ENCODE results near the gene CIAPIN1. TPM values are rescaled to one million over a fixed set of nuclear protein-coding genes. Genes with fewer than 3 reads are reported as not detected.
"Not testable (repeated sequence)": the region's sequence is repeated elsewhere in the genome, so short reads cannot be mapped to it uniquely, and the experiment has no call there.

CIAPIN1 gene
- total RNA-seq, 1 experiment from 2014 or later, result 37.7 TPM

DNA sequence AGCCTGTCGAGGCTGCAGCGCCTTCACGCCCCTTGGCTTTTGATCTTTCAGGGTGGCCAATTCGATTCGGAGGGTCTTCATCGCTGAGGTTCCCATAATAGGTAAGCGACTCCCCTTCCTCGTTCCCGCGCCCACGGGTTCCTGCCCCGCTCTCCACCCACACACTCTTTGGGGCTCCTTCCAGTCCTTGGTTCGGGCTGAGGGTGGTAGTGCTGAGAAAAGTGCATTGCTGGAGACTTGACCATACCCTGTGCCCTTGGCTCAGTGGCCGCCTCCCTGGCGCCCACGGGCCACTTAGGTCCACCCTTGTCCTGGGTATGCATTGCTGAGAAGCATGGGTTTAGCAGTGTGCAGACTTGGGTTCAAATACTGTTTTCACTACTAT lies 15.8 kb upstream of the CIAPIN1 start:
- Histone ChIP-seq H3K27ac (ENCODE audit: low read length) (no peak overlapping the region), H3K27me3 (ENCODE audit: low read length) (no peaks in the 10 kb centered on the region), H3K9me3 (ENCODE audit: low read length) (no peaks in the 10 kb centered on the region), H3K4me1 (ENCODE audit: low read length) (peaks cover 10% of the 10 kb centered on the region), H3K79me2 (ENCODE audit: low read length) (peaks cover 33% of the 10 kb centered on the region), H3K4me2 (ENCODE audit: low read depth, low read length, poor library complexity, severe bottlenecking) (peak overlapping the region; percentile 71), H3K9ac (ENCODE audit: low read length) (peak overlapping the region; percentile 78), H3K4me3 (ENCODE audit: low read length) (peak overlapping the region; percentile 76), H2AFZ (ENCODE audit: low read length) (no peak overlapping the region), H3K9me2 (replicated peaks; ENCODE audit: insufficient read depth, low read length) (no peaks in the 10 kb centered on the region), H4K20me1 (ENCODE audit: insufficient read depth, low read depth, low read length) (0 out of 2 replicates have a peak, but pooled peaks cover 4% of the 10 kb centered on the region), H3K36me3 (ENCODE audit: insufficient read depth, low read length) (peaks cover 31% of the 10 kb centered on the region)
- DNase-seq, result no peak

DNA sequence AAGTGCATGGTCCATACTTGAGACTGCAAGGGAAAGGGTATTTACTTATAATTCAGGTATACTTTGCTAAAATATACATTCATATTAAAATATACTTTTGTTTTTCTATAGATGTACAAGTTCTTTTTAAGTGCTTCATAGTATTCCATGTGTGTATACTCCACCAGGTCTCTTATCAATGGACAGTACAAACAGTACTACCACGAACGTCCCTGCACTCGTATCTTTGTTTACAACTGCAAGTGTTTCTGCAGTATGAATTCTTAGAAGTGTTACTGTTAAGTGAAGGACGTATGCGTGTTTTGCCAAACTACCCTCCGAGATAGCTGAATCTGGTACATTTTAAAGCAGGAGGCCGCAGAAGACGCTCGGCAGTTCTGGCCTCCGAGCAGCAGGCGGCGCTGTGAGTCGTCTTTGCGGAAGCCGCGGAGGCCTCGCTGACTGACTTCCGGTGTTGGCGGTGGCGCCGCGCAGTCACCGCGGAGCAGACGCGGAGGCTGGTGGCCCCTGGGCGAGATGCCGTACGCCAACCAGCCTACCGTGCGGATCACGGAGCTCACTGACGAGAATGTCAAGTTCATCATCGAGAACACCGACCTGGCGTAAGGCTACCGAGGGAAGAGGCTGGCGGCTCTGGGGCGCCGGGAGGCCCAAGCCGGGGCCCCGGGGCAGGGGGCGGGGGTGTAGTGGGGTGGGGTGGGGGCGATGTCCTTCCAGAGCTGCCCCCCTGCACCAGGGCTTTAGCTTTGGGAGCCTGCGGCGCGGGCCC lies 15.2 kb upstream of the CIAPIN1 start, which contains the start of gene POLR2C:
POLR2C (plus strand) TSS at position 471 of the 769 bp plus-strand sequence; CDS start at position 517, 46 bp downstream.
- H3K4me2 ChIP-seq (ENCODE audit: low read depth, low read length, poor library complexity, severe bottlenecking), result peak within 1 kb of the TSS; percentile 71
- no peaks in the 10 kb centered on the region for H3K9me2 ChIP-seq (replicated peaks; ENCODE audit: insufficient read depth, low read length)
- 0 out of 2 replicates have a peak, but pooled peaks cover 4% of the 10 kb centered on the region for H4K20me1 ChIP-seq (ENCODE audit: insufficient read depth, low read depth, low read length)
- H3K27ac ChIP-seq (ENCODE audit: low read length), result no peak within 1 kb of the TSS
- peak; percentile 96 for DNase-seq
- no peak within 1 kb of the TSS for H2AFZ ChIP-seq (ENCODE audit: low read length)
- H3K36me3 ChIP-seq (ENCODE audit: insufficient read depth, low read length), result peaks cover 28% of the 10 kb centered on the region
- H3K79me2 ChIP-seq (ENCODE audit: low read length), result peaks cover 33% of the 10 kb centered on the region
- H3K4me1 ChIP-seq (ENCODE audit: low read length), result peaks cover 10% of the 10 kb centered on the region
- no peaks in the 10 kb centered on the region for H3K27me3 ChIP-seq (ENCODE audit: low read length)
- no peaks in the 10 kb centered on the region for H3K9me3 ChIP-seq (ENCODE audit: low read length)
- peak within 1 kb of the TSS; percentile 78 for H3K9ac ChIP-seq (ENCODE audit: low read length)
- H3K4me3 ChIP-seq (ENCODE audit: low read length), result peak within 1 kb of the TSS; percentile 76

DNA sequence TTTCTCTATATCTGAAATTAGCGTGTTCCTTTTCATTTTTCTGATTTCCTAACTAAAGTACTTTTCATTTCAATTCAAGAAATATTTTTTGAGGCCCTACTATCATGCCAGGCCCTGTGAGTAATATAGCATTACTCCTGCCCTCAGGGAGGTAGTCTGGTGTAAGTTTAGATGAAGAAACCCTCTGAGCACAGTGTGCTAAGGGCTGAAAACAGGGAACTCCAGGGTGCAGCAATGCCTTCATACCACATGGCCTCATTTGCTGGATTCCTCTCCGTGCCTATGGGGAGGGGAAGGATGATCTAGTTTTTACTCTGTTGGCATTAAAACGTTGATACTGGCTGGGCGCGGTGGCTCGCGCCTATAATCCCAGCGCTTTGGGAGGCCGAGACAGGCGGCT lies 4.8 kb upstream of the CIAPIN1 start:
- Histone ChIP-seq H3K9ac (ENCODE audit: low read length) (no peak overlapping the region), H2AFZ (ENCODE audit: low read length) (no peak overlapping the region), H3K36me3 (ENCODE audit: insufficient read depth, low read length) (peaks cover 27% of the 10 kb centered on the region; the same call in 1 of the 2 replicates)

DNA sequence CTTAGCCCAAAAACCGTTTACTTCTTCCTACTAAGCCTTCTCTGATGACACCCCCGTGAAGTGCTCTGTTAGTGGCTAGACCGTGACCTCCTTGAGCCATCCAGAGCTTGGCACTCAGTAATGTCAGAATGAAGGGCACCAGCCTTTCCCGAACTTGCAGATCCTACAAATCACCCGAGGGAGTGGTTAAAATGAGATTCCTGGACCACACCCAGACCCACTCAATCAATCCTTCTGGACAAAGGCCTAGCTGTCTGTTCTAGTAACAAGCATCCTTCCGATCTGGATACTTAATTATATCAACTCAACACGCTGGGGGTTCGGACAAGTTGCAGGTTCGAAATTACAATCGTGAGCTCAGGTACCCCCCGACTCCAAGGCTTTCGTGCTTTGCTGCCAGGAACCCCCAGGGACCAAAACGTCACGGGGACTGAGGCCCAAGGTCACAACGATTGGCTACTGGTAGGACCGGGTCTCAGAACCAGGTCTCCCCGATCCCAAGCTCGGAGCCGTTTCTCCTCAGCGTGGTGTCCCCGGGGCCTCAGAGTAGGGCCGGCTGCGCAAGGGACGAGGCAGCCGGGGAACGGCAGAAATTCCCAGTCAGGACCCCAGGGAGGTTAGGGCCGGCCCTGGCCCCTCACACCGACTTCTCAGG lies 527 bp downstream of the CIAPIN1 start:
- Histone ChIP-seq H2AFZ (ENCODE audit: low read length) (no peak overlapping the region), H3K4me3 (ENCODE audit: low read length) (peak overlapping the region; percentile 85), H3K4me2 (ENCODE audit: low read depth, low read length, poor library complexity, severe bottlenecking) (peak overlapping the region; percentile 84), H3K9me3 (ENCODE audit: low read length) (no peaks in the 10 kb centered on the region), H3K27me3 (ENCODE audit: low read length) (no peaks in the 10 kb centered on the region), H3K36me3 (ENCODE audit: insufficient read depth, low read length) (peaks cover 10% of the 10 kb centered on the region), H3K79me2 (ENCODE audit: low read length) (peaks cover 78% of the 10 kb centered on the region), H3K27ac (ENCODE audit: low read length) (peak overlapping the region; percentile 29; the same call in 1 of the 2 replicates), H3K9ac (ENCODE audit: low read length) (peak overlapping the region; percentile 89), H3K9me2 (replicated peaks; ENCODE audit: insufficient read depth, low read length) (no peaks in the 10 kb centered on the region), H4K20me1 (ENCODE audit: insufficient read depth, low read depth, low read length) (no peaks in the 10 kb centered on the region), H3K4me1 (ENCODE audit: low read length) (peaks cover 24% of the 10 kb centered on the region)
- DNase-seq, result peak; percentile 91

More for the DNA sequence above, 4.8 kb upstream of the CIAPIN1 start:
- peaks cover 30% of the 10 kb centered on the region for H3K79me2 ChIP-seq (ENCODE audit: low read length)
- H3K9me3 ChIP-seq (ENCODE audit: low read length), result no peaks in the 10 kb centered on the region
- no peak for DNase-seq
- H3K9me2 ChIP-seq (replicated peaks; ENCODE audit: insufficient read depth, low read length), result no peaks in the 10 kb centered on the region
- peaks cover 14% of the 10 kb centered on the region for H3K4me1 ChIP-seq (ENCODE audit: low read length)
- no peak overlapping the region for H3K27ac ChIP-seq (ENCODE audit: low read length)
- no peaks in the 10 kb centered on the region for H3K27me3 ChIP-seq (ENCODE audit: low read length)
- H3K4me2 ChIP-seq (ENCODE audit: low read depth, low read length, poor library complexity, severe bottlenecking), result no peak overlapping the region
- no peaks in the 10 kb centered on the region for H4K20me1 ChIP-seq (ENCODE audit: insufficient read depth, low read depth, low read length)
- H3K4me3 ChIP-seq (ENCODE audit: low read length), result no peak overlapping the region

DNA sequence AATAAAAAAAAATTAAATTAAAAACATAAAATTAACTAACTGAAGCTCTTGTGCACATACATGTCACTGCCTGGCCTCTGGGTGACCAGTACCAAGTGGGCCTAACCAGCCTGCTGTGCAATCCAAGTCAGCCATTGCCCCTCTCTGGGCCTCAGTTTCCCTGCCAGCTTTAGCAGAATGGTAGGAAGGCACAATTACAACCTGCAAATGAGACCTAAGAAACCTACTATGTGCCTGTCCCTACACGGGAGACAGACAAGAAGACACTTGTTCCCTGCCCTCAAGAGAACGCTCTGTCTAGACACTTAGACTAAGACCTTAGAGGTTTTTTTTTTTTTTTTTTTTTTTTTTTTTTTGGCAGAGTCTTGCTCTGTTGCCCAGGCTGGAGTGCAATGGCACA lies 1.7 kb downstream of the CIAPIN1 start:
- no peak for DNase-seq
- Histone ChIP-seq H3K4me3 (ENCODE audit: low read length) (no peak overlapping the region), H3K27ac (ENCODE audit: low read length) (no peak overlapping the region), H4K20me1 (ENCODE audit: insufficient read depth, low read depth, low read length) (no peaks in the 10 kb centered on the region), H3K9me2 (replicated peaks; ENCODE audit: insufficient read depth, low read length) (no peaks in the 10 kb centered on the region), H2AFZ (ENCODE audit: low read length) (no peak overlapping the region), H3K9ac (ENCODE audit: low read length) (no peak overlapping the region), H3K36me3 (ENCODE audit: insufficient read depth, low read length) (peaks cover 20% of the 10 kb centered on the region), H3K27me3 (ENCODE audit: low read length) (no peaks in the 10 kb centered on the region), H3K9me3 (ENCODE audit: low read length) (no peaks in the 10 kb centered on the region), H3K79me2 (ENCODE audit: low read length) (peaks cover 87% of the 10 kb centered on the region), H3K4me1 (ENCODE audit: low read length) (peaks cover 24% of the 10 kb centered on the region), H3K4me2 (ENCODE audit: low read depth, low read length, poor library complexity, severe bottlenecking) (no peak overlapping the region)

DNA sequence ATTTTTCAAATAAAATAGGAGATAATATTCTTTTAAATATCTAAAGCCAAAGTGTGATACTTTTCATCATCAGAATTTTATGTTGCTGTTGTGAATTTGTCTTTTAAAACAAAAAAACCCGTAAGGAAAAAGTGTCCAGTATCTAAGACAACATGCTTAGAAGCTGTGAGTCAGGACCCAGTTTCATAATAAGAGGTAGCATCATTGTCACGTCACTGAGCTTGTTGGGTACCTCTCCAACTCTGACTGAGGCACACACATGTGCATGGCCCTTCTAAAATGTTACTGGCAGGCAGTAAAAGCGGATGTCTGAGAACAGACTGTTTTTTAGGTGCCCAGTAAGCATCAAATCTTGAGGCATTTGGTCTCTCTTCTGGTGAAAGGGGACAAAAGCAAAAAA lies 2.5 kb downstream of the CIAPIN1 start:
- H3K9me3 ChIP-seq (ENCODE audit: low read length), result no peaks in the 10 kb centered on the region
- H3K27me3 ChIP-seq (ENCODE audit: low read length), result no peaks in the 10 kb centered on the region
- H3K79me2 ChIP-seq (ENCODE audit: low read length), result peaks cover 84% of the 10 kb centered on the region
- no peak overlapping the region for H3K9ac ChIP-seq (ENCODE audit: low read length)
- no peak overlapping the region for H3K4me3 ChIP-seq (ENCODE audit: low read length)
- no peaks in the 10 kb centered on the region for H4K20me1 ChIP-seq (ENCODE audit: insufficient read depth, low read depth, low read length)
- H3K9me2 ChIP-seq (replicated peaks; ENCODE audit: insufficient read depth, low read length), result no peaks in the 10 kb centered on the region
- H3K4me2 ChIP-seq (ENCODE audit: low read depth, low read length, poor library complexity, severe bottlenecking), result no peak overlapping the region
- H3K36me3 ChIP-seq (ENCODE audit: insufficient read depth, low read length), result peaks cover 27% of the 10 kb centered on the region
- no peak overlapping the region for H3K27ac ChIP-seq (ENCODE audit: low read length)
- H2AFZ ChIP-seq (ENCODE audit: low read length), result no peak overlapping the region
- DNase-seq, result no peak
- H3K4me1 ChIP-seq (ENCODE audit: low read length), result peaks cover 24% of the 10 kb centered on the region

DNA sequence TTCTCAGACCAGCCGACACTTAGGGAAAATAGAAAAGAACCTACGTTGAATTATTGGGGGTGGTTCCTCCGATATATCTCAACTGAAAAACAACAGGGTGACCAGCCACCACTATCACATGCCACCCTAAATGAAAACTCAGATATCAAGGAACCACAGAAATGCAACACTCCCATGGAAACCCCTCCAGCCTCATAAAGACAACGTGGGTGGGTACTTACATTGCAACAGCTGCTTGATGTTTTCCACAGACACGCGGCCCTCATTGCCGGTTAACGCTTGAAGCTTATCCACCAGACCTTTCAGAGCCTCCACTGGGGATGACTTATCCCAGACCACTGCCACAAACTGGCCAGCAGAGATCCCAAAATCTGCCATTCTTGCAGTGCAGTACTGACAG lies 6.6 kb downstream of the CIAPIN1 start:
- not testable (repeated sequence) for DNase-seq; H3K9me2 ChIP-seq (replicated peaks; ENCODE audit: insufficient read depth, low read length); H3K4me1 ChIP-seq (ENCODE audit: low read length); H3K9me3 ChIP-seq (ENCODE audit: low read length); H3K9ac ChIP-seq (ENCODE audit: low read length); H3K27me3 ChIP-seq (ENCODE audit: low read length); H4K20me1 ChIP-seq (ENCODE audit: insufficient read depth, low read depth, low read length); H3K4me2 ChIP-seq (ENCODE audit: low read depth, low read length, poor library complexity, severe bottlenecking); H2AFZ ChIP-seq (ENCODE audit: low read length); H3K4me3 ChIP-seq (ENCODE audit: low read length); H3K27ac ChIP-seq (ENCODE audit: low read length)
- Histone ChIP-seq H3K36me3 (ENCODE audit: insufficient read depth, low read length) (peaks cover 47% of the 10 kb centered on the region), H3K79me2 (ENCODE audit: low read length) (peaks cover 45% of the 10 kb centered on the region)

DNA sequence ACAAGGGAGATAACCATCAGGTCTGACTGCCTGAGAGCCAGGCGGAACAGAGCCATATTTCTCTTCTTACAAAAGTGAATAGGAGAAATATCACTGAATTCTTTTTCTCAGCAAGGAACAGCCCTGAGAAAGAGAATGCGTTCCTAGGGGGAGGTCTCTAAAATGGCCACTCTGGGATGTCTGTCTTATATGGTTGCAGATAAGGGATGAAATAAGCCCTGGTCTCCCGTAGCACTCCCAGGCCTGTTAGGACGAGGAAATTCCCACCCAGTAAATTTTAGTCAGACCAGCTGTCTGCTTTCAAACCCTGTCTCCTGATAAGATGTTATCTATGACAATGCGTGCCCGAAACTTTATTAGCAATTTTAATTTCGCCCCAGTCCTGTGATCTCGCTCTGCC lies 7.2 kb downstream of the CIAPIN1 start:
- H3K27ac ChIP-seq (ENCODE audit: low read length); H2AFZ ChIP-seq (ENCODE audit: low read length); H3K4me1 ChIP-seq (ENCODE audit: low read length); H3K9me2 ChIP-seq (replicated peaks; ENCODE audit: insufficient read depth, low read length); H3K9ac ChIP-seq (ENCODE audit: low read length); H3K4me2 ChIP-seq (ENCODE audit: low read depth, low read length, poor library complexity, severe bottlenecking); DNase-seq; H3K27me3 ChIP-seq (ENCODE audit: low read length); H3K9me3 ChIP-seq (ENCODE audit: low read length); H3K4me3 ChIP-seq (ENCODE audit: low read length); H4K20me1 ChIP-seq (ENCODE audit: insufficient read depth, low read depth, low read length): not testable (repeated sequence)
- Histone ChIP-seq H3K36me3 (ENCODE audit: insufficient read depth, low read length) (peaks cover 47% of the 10 kb centered on the region), H3K79me2 (ENCODE audit: low read length) (peaks cover 39% of the 10 kb centered on the region)
